Ishikawa (cell line): ENCODE measurements around the gene TEAD4.

Experiments
- CEBPB ChIP-seq: IDR thresholded peaks from 2 replicates; pipeline ENCODE4 v1.6.1; 2012
- CREB1 ChIP-seq: IDR thresholded peaks from 2 replicates; pipeline ENCODE4 v1.6.1; 2012; ENCODE audit warnings: low read depth
- EGR1 ChIP-seq: IDR thresholded peaks from 2 replicates; pipeline ENCODE4 v1.6.1; 2012
- EP300 ChIP-seq: IDR thresholded peaks from 2 replicates; pipeline ENCODE4 v1.6.1; 2012; ENCODE audit warnings: borderline replicate concordance
- FOXM1 ChIP-seq: IDR thresholded peaks from 2 replicates; pipeline ENCODE4 v1.6.1; 2012; ENCODE audit warnings: low read depth, borderline replicate concordance
- NFIC ChIP-seq: IDR thresholded peaks from 2 replicates; pipeline ENCODE4 v1.6.1; 2012
- RAD21 ChIP-seq: IDR thresholded peaks from 2 replicates; pipeline ENCODE4 v1.6.1; 2012; ENCODE audit warnings: low read depth
- TAF1 ChIP-seq: IDR thresholded peaks from 2 replicates; pipeline ENCODE4 v1.6.1; 2012; ENCODE audit warnings: low read depth, mild to moderate bottlenecking
- TCF12 ChIP-seq: IDR thresholded peaks from 2 replicates; pipeline ENCODE4 v1.6.1; 2012; ENCODE audit warnings: low read depth
- TEAD4 ChIP-seq: IDR thresholded peaks from 2 replicates; pipeline ENCODE4 v1.6.1; 2012
- YY1 ChIP-seq: IDR thresholded peaks from 2 replicates; pipeline ENCODE4 v1.6.1; 2012; ENCODE audit warnings: low read depth
- ZBTB7A ChIP-seq: IDR thresholded peaks from 2 replicates; pipeline ENCODE4 v1.6.1; 2012; ENCODE audit warnings: low read depth
- TF ChIP-seq, protein P1 (sequence below): IDR thresholded peaks from 2 replicates; pipeline ENCODE4 v1.6.1; 2012; ENCODE audit warnings: low read depth, mild to moderate bottlenecking
- TF ChIP-seq, protein P2 (sequence below): IDR thresholded peaks from 2 replicates; pipeline ENCODE4 v1.6.1; 2012
- TF ChIP-seq, protein P3 (sequence below): IDR thresholded peaks from 2 replicates; pipeline ENCODE4 v1.6.1; 2012

Gene TEAD4

DNA sequence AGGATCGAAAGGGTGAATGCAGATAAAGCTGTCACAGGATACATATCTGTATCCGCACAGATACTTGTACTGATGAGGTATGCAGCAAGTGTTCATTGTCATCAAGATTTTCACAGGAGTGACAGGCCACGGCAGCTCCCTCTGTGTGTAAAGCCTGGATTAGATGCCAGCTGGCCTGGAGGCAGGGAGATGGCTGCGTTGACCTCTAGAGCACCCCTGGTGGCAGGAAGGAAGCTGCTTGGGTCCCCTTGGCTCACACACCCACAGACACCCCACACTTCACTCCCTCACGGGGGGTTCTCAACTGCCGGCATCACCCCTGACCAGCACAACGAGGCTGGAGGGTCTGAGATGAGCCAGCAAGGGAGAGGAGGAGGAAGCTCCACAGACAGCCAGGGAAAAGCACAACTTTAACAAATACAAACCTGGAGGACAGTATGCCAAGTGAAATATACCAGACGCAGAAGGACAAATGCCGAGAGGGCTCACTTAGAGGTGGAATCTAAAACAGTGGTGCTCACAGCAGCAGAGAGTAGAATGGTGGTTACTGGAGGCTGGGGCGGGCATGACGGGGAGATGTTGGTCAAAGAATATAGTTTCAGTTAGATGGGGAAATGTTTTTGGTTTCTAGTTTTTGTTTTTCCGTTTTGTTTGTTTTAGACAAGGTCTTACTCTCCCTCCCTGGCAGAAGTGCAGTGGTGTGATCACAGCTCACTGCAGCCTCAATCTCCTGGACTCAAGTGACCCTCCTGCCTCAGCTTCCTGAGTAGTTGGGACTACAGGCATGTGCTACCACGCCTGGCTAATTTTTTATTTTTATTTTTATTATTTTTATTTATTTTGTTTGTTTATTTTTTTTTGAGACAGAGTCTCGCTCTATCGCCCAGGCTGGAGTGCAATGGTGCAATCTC lies 45.7 kb downstream of the TEAD4 start:
- TF ChIP-seq ZBTB7A (no peak), YY1 (no peak), TEAD4 (no peak), TCF12 (no peak), CEBPB (no peak), NFIC (no peak), TAF1 (no peak), FOXM1 (no peak), RAD21 (no peak), EGR1 (no peak), EP300 (no peak)
- TF ChIP-seq, protein P1, sequence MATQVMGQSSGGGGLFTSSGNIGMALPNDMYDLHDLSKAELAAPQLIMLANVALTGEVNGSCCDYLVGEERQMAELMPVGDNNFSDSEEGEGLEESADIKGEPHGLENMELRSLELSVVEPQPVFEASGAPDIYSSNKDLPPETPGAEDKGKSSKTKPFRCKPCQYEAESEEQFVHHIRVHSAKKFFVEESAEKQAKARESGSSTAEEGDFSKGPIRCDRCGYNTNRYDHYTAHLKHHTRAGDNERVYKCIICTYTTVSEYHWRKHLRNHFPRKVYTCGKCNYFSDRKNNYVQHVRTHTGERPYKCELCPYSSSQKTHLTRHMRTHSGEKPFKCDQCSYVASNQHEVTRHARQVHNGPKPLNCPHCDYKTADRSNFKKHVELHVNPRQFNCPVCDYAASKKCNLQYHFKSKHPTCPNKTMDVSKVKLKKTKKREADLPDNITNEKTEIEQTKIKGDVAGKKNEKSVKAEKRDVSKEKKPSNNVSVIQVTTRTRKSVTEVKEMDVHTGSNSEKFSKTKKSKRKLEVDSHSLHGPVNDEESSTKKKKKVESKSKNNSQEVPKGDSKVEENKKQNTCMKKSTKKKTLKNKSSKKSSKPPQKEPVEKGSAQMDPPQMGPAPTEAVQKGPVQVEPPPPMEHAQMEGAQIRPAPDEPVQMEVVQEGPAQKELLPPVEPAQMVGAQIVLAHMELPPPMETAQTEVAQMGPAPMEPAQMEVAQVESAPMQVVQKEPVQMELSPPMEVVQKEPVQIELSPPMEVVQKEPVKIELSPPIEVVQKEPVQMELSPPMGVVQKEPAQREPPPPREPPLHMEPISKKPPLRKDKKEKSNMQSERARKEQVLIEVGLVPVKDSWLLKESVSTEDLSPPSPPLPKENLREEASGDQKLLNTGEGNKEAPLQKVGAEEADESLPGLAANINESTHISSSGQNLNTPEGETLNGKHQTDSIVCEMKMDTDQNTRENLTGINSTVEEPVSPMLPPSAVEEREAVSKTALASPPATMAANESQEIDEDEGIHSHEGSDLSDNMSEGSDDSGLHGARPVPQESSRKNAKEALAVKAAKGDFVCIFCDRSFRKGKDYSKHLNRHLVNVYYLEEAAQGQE = no peak
- TF ChIP-seq, protein P2, sequence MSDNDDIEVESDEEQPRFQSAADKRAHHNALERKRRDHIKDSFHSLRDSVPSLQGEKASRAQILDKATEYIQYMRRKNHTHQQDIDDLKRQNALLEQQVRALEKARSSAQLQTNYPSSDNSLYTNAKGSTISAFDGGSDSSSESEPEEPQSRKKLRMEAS = no peak
- TF ChIP-seq, protein P3, sequence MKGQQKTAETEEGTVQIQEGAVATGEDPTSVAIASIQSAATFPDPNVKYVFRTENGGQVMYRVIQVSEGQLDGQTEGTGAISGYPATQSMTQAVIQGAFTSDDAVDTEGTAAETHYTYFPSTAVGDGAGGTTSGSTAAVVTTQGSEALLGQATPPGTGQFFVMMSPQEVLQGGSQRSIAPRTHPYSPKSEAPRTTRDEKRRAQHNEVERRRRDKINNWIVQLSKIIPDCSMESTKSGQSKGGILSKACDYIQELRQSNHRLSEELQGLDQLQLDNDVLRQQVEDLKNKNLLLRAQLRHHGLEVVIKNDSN = no peak

DNA sequence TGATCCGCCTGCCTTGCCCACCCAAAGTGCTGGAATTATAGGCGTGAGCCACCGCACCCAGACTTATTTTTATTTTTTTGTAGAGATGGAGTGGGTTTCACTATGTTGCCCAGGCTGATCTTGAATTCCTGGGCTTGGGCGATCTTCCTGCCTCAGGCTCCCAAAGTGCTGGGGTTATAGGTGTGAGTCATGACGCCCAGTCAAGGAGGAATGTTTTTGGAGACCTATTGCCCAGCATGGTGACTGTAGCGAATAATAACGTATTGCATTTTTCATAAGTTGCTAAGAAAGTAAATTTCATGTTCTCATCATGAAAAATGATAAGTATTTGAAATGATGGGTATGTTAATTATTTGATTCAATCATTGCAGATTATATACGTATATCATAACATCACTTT lies 46.5 kb downstream of the TEAD4 start:
- TF ChIP-seq, protein P3 = no peak
- TF ChIP-seq YY1 (no peak), CREB1 (no peak), EP300 (no peak), NFIC (no peak), FOXM1 (no peak), CEBPB (no peak), RAD21 (no peak), TEAD4 (no peak)
- TF ChIP-seq, protein P2 = no peak

DNA sequence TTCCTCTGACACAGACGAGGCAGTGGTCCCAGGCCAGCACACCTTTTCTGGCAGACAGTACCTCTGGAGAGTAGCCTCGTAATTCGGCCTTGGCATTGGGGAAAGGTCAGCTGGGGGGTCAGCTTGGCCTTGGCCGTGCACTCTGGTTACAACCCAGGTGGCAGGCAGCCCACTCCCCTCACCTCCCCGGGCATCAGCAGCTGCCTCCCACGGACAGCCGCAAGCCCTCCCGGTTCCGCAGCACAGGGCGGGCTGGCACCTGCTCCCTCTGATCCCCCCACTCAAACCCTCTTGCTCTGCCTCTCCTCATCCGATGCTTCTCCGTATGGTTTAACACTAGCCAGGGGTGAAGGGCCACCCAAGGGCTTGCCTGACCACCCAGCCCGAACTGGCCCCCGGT lies 50.6 kb downstream of the TEAD4 start:
- TF ChIP-seq CEBPB (no peak), TAF1 (no peak)

DNA sequence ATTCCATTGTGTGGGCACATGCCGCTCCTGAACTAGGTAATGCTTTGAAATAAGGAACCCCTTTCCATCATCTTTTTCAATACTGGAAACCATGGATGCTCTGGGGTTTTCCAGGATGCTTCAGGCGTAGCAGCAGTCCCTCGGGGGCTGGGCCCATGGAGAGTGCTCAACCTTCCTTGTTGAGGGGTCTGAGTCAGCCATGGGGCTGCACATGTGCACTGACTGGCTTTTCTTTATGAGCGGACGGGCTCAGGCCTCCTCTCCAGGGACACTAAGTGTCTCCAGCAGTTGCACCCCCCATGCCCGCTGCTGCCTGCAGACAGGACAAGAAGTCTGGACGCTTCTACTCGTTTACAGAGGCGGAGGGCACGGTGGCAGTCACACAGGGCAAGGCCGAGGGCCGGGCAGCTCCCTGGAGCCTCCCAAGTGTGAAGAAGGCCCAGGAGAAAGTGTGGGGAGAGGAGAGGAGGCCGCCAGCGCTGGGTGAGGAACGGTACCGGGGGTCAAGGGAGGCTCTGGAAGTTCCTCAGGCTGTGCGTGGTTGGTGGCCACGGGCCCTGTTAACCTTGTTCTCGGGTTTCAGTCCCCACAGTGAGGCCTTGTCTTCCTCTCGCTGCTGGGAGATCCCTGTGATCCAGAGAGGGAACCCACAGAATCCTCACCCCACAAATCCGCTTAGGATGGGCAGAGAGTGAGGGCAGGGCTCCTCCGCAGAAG lies 51.2 kb downstream of the TEAD4 start:
- TF ChIP-seq TCF12 (no peak), EP300 (no peak), YY1 (no peak), RAD21 (no peak), EGR1 (no peak)

DNA sequence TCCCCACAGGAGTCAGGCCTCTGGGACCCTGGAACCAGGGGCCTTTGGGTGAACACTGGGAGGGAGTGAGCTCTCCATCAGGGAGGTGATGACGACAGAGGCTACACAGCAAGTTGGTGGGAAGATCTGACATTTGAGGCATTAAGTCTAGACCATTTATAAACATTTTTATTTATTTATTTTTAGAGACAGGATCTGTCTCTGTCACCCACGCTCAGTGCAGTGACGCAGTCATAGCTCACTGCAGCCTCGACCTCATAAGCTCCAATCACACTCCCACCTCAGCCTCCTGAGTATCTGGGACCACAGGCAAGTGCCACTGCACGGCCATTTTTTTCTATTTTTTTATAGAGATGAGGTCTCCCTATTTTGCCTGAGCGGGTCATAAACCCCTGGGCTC lies 53.6 kb downstream of the TEAD4 start:
- TF ChIP-seq CREB1 (no peak), YY1 (no peak), CEBPB (no peak), TAF1 (no peak), EGR1 (no peak), EP300 (no peak), RAD21 (no peak), TCF12 (no peak)
- TF ChIP-seq, protein P1 = no peak
- TF ChIP-seq, protein P3 = no peak
- TF ChIP-seq, protein P2 = no peak
